ENCODE data around the gene GDA. TPM values are rescaled to one million over a fixed set of nuclear protein-coding genes. Genes with fewer than 3 reads are reported as not detected.

GDA gene
- total and polyA plus RNA-seq, 2 of the 8 experiments (the other 6 are each of a cell fraction or from before 2014, with no cell fraction given) = 0.35 to 3.0 TPM

- no peak overlapping the region for H2BK120ac ChIP-seq (replicated peaks; ENCODE audit: low read depth, low read length)
- H3K27ac ChIP-seq (ENCODE audit: low read depth, low read length) = no peak overlapping the region
- no peak for DNase-seq (ENCODE audit: low read depth in 1 of 2, low spot score in 2 of 2)
Measured at GRCh38 chr9:72145733-72146505, 3.3 kb upstream of the GDA start.

More at GRCh38 chr9:72145733-72146505, 3.3 kb upstream of the GDA start:
- Histone ChIP-seq H4K5ac (ENCODE audit: insufficient read length, low read depth, low read length) (no peak overlapping the region), H3K79me2 (ENCODE audit: control insufficient read depth in 1 of 2, insufficient read depth in 2 of 2, low read length in 2 of 2) (no peaks in the 10 kb centered on the region), H3K4ac (replicated peaks; ENCODE audit: insufficient read length, low read depth, low read length) (no peak overlapping the region), H3K4me1 (replicated peaks in 1 of 4; ENCODE audit: control insufficient read depth in 3 of 4, insufficient read depth in 4 of 4, low read length in 3 of 4) (peaks cover 0 to 9% (median 2%) of the 10 kb centered on the region in 4 experiments; a peak in 4 of 7 replicates), H2BK20ac (ENCODE audit: low read length) (no peak overlapping the region), H3K36me3 (ENCODE audit: control insufficient read depth in 2 of 4, insufficient read depth in 4 of 4, low read length in 3 of 4) (no peaks in the 10 kb centered on the region), H3K9me3 (ENCODE audit: insufficient read depth in 2 of 2, low read depth in 1 of 2, low read length in 1 of 2) (no peaks in the 10 kb centered on the region), H2BK15ac (ENCODE audit: low read length) (no peak overlapping the region), H2BK12ac (ENCODE audit: low read depth, low read length) (no peak overlapping the region), H3K56ac (replicated peaks; ENCODE audit: insufficient read length, low read depth, low read length) (no peak overlapping the region), H3K79me1 (ENCODE audit: low read depth, low read length) (no peaks in the 10 kb centered on the region; the same call in 1 of the 2 replicates), H4K8ac (ENCODE audit: extremely low read depth, insufficient read depth, low read length) (no peak overlapping the region), H2AFZ (ENCODE audit: low read length) (no peak overlapping the region), H2AK5ac (ENCODE audit: low read depth, low read length) (no peak overlapping the region), H2BK5ac (ENCODE audit: low read depth, low read length) (no peak overlapping the region), H3K9ac (replicated peaks in 1 of 4; ENCODE audit: extremely low read depth in 1 of 4, low read depth in 3 of 4, low read length in 3 of 4) (no peak overlapping the region), H3K14ac (ENCODE audit: insufficient read length) (no peak overlapping the region), H3K4me2 (ENCODE audit: insufficient read depth in 1 of 2, low read depth in 2 of 2, low read length in 2 of 2) (no peak overlapping the region), H4K20me1 (replicated peaks in 1 of 2; ENCODE audit: control insufficient read depth in 1 of 2, insufficient read depth in 2 of 2, low read length in 2 of 2) (no peaks in the 10 kb centered on the region), H3K23ac (ENCODE audit: insufficient read length) (no peak overlapping the region), H4K91ac (replicated peaks; ENCODE audit: insufficient read length, low read length) (no peak overlapping the region), H3K18ac (ENCODE audit: extremely low read depth, low read length) (no peak overlapping the region), H3K23me2 (ENCODE audit: low read depth, low read length) (peaks cover 6% of the 10 kb centered on the region; the same call in 1 of the 2 replicates), H3K4me3 (ENCODE audit: extremely low read depth in 1 of 4, insufficient read depth in 2 of 4, low read depth in 3 of 4, low read length in 4 of 4) (no peak overlapping the region), H3K27me3 (replicated peaks in 1 of 4; ENCODE audit: control insufficient read depth in 3 of 4, extremely low read depth in 1 of 4, insufficient read depth in 3 of 4, low read length in 3 of 4) (peaks cover 14 to 28% (median 27%) of the 10 kb centered on the region in 4 experiments)
- TF ChIP-seq BACH1 (IDR thresholded peaks at IDR 0.05; ENCODE audit: low read length) (no peak), CTCF (IDR thresholded peaks at IDR 0.05; ENCODE audit: control extremely low read depth in 1 of 3, insufficient read depth in 1 of 3, low read depth in 1 of 3, low read length in 3 of 3) (no peak), NANOG (IDR thresholded peaks at IDR 0.05; ENCODE audit: insufficient read depth, low read depth, low read length, poor library complexity, severe bottlenecking) (no peak), POLR2A (IDR thresholded peaks at IDR 0.05; ENCODE audit: control extremely low read depth in 1 of 2, low read depth in 2 of 2, low read length in 2 of 2) (no peak), ATF3 (IDR thresholded peaks at IDR 0.05; ENCODE audit: insufficient read depth, low read depth, low read length) (no peak), CREB1 (IDR thresholded peaks at IDR 0.05) (no peak), MAX (IDR thresholded peaks at IDR 0.05) (no peak), RFX5 (IDR thresholded peaks at IDR 0.05; ENCODE audit: borderline replicate concordance, low read depth, low read length) (no peak)
- POLR2A ChIA-PET (ENCODE audit: partially characterized antibody) = no interaction called here
- WGBS, 2 experiments (ENCODE audit: extremely low coverage in 1 of 2, insufficient coverage in 1 of 2, insufficient read length in 1 of 2, insufficient replicate concordance in 2 of 2, low coverage in 1 of 2, low lambda C conversion rate in 2 of 2, missing lambda C conversion rate in 1 of 2) = 78% methylated on average over 1 of the region's 2 CpGs; no CpG with 5 or more reads in 1 of the 2 experiments
- FAIRE-seq = no peak
- CTCF ChIA-PET (ENCODE audit: partially characterized antibody) = interaction anchor here (1.0 to 2.9 kb wide), 3 partner anchors 13 to 106 kb away, joined by 3 to 11 read pairs (median 3); no protein-coding TSS in a partner anchor
